Mammary epithelial cell (primary cell): ENCODE results near the gene TLE3.

ENCODE experiments used
- EZH2 ChIP-seq: IDR thresholded peaks from 2 replicates; pipeline ENCODE4 v1.6.1; 2012; ENCODE audit warnings: low read length, inconsistent platforms, borderline replicate concordance
- TF ChIP-seq, protein P1 (sequence below), 2 donors: IDR thresholded peaks in 1 of 2; conservative IDR thresholded peaks in 1 of 2; 2 replicates each; pipeline ENCODE4 v1.5.1; 2011 to 2012; ENCODE audit warnings: inconsistent platforms in 2 of 2, low read length in 2 of 2, mild to moderate bottlenecking in 2 of 2, control low read depth in 1 of 2, low read depth in 1 of 2; ENCODE audit not compliant: insufficient read depth in 1 of 2; ENCODE audit errors: extremely low read depth in 1 of 2

DNA sequence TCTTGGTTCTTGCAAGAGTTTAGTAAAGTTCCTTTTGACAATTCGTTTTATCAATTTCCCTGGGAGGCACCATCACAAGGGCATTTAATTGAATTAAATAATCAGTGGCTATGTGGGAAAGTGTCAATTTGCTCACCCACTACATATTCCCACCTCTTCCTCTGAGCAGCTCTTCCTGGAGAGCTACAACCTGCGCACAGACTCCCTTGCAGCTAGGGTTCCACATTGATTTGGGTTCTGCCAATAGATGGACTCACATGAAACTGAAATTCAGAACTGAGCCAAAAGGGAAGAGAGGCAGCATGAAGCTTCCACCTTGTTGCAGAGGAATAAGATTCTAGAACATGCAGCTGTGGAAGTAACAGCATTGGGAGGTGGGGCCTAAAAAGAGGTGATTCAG is 94.8 kb downstream of the TLE3 start:
- TF ChIP-seq, protein P1, sequence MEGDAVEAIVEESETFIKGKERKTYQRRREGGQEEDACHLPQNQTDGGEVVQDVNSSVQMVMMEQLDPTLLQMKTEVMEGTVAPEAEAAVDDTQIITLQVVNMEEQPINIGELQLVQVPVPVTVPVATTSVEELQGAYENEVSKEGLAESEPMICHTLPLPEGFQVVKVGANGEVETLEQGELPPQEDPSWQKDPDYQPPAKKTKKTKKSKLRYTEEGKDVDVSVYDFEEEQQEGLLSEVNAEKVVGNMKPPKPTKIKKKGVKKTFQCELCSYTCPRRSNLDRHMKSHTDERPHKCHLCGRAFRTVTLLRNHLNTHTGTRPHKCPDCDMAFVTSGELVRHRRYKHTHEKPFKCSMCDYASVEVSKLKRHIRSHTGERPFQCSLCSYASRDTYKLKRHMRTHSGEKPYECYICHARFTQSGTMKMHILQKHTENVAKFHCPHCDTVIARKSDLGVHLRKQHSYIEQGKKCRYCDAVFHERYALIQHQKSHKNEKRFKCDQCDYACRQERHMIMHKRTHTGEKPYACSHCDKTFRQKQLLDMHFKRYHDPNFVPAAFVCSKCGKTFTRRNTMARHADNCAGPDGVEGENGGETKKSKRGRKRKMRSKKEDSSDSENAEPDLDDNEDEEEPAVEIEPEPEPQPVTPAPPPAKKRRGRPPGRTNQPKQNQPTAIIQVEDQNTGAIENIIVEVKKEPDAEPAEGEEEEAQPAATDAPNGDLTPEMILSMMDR (conservative IDR thresholded peaks at IDR 0.05 in 1 of 2, IDR thresholded peaks at IDR 0.05 in 1 of 2; ENCODE audit: extremely low read depth in 1 of 2, insufficient read depth in 1 of 2, low read depth in 1 of 2, low read length in 2 of 2): no peak
- no peak for TF ChIP-seq EZH2
